LNCAP (cell line): Measurements from ENCODE around the gene SPATA2.

Experiments used
- CTCF ChIP-seq: fragments of 450-650 bp; IDR thresholded peaks from 2 replicates; pipeline ENCODE4 v1.5.1; 2017; ENCODE audit warnings: mild to moderate bottlenecking

SPATA2 gene

GRCh38 chr20:49868538-49868937, 46.8 kb downstream of the SPATA2 start:
- TF ChIP-seq CTCF = no peak

- TF ChIP-seq CTCF = no peak
Measured at GRCh38 chr20:49867453-49868215, 47.7 kb downstream of the SPATA2 start.

GRCh38 chr20:49866051-49866450, 49.3 kb downstream of the SPATA2 start:
- no peak for TF ChIP-seq CTCF

GRCh38 chr20:49865559-49865958, 49.8 kb downstream of the SPATA2 start:
- no peak for TF ChIP-seq CTCF

GRCh38 chr20:49863666-49864065, 51.7 kb downstream of the SPATA2 start:
- no peak for TF ChIP-seq CTCF

- no peak for TF ChIP-seq CTCF
Measured at GRCh38 chr20:49862607-49863200, 52.6 kb downstream of the SPATA2 start.

- TF ChIP-seq CTCF = no peak
Measured at GRCh38 chr20:49859807-49860206, 55.5 kb downstream of the SPATA2 start.
